GM21360 (cell line): Measurements from ENCODE around the gene BARHL1.
"Not testable (repeated sequence)": the region's sequence is repeated elsewhere in the genome, so short reads cannot be mapped to it uniquely, and the experiment has no call there.

Source experiments
- ATAC-seq: cut with Tn5 transposase; IDR thresholded peaks from one replicate; pipeline ENCODE4 v1.9.1; 2021; ENCODE audit warnings: mild to moderate bottlenecking, moderate library complexity; ENCODE audit not compliant: unreplicated experiment

The BARHL1 gene

DNA sequence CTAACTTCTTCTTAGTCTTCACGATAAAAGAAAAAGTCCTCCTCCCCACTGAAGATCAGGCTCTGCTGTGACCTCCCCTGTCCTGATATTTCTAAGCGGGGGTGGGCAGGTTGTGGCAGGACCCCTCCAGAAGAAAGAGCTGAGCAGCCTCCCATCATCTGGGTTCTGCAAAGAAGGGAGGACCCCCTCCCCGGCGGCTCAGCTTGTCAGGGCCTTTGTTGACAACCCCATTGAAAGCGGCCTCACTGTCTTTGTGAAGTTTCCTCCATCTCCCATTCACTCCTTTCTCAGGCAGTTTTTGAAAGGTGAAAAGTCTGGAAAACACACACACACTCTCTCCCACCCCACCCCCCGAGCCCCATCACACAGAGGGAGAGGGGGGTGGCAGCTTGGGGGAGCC, 26.2 kb upstream of the BARHL1 start:
- ATAC-seq: no peak

DNA sequence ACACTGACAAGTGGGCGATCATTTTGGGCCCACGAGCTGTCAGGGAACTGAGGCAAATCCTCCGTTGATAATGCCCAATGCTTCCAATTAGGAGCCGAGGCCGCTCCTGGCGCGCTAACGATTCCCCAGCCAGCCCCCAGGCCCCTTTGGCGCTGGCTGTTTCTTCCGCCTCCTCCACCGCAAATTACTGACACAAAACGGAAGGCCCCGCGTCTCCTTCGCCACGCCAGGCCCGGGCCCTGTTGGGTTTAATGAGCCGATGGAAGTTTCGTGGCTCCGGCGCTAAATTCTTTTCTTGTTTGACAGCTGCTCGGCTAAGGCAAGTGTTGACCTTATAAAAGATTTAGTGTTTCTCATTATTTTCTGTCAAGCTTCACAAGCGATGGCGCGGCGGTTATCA, 25.7 kb upstream of the BARHL1 start:
- no peak for ATAC-seq

DNA sequence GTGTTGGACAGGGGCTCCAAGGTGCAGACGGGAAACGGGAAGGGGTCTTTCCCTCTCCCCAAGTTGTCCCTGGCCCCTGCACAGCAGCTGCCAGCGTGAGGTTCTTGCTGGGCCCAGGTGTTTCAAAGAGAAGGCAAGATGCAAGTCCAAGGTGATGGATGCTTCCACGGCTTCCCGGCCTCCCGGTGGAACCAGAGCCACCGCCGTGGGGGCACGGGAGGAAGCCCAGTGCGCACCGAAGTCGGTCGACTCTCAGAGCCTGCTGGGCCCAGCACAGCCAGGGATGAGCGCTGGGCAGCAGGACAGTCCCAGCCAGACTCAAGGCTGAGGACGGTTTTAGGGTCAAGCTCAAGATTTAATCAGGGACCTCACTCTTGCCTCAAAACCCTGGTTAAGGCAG, 25.2 kb upstream of the BARHL1 start:
- no peak for ATAC-seq

DNA sequence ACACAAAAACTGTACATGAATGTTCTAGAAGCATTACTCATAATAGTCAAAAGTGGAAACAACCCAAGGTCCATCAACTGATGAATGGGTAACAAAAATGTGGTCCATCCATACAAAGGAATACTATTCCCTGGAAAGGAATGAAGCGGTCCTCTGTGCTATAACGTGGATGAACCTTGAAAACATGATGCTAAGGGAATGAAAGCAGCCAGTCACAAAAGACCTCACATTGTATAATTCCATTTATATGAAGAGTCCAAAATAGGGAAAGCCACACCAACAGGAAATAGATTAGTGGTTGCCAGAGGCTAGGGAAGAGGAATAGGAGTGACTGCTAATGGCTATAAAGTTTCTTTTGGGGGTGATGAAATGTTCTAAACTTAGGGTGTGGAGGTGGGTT, 22.7 kb upstream of the BARHL1 start:
- ATAC-seq: no peak

DNA sequence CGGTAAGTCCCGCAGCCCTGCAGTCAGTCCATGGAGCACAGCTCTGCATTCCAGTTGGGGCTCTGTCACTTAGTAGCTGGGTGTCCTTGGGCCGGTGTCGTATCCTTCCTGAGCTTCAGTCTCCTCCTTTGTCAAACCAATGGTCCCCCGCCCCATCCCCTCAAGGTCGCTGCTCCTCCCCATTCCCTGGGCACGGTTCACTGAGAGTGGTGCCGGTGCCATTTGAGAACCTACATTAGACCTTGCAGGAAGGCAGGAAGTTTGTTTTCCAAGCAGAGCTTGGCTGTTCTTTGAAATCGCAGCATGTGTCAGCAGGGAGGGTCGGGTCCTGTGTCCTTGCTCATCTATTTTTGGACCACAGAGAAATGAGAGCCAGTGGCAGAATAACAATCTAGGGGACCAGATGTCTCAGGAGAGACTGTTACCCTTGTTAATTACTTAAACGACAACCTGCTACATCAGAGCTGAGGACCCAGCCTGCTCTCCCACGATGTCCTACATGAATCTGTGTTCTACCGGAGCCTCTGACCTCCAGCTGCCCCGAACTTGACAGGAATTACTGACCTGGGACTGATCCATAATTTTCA, 21.7 kb upstream of the BARHL1 start:
- no peak for ATAC-seq

DNA sequence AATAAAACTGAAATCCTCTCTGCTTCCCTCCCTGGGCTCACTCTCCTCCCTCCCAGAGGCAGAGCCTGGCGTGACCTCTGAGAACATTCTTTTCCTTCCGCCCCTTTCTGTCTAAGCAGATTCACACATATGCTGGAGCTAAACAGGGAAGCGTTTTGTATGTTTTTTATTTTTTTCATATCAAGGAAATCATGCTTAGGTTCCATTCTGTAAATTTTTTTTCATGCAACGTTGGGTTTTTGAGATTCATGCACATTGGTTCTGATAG, 20.2 kb upstream of the BARHL1 start:
- no peak for ATAC-seq

DNA sequence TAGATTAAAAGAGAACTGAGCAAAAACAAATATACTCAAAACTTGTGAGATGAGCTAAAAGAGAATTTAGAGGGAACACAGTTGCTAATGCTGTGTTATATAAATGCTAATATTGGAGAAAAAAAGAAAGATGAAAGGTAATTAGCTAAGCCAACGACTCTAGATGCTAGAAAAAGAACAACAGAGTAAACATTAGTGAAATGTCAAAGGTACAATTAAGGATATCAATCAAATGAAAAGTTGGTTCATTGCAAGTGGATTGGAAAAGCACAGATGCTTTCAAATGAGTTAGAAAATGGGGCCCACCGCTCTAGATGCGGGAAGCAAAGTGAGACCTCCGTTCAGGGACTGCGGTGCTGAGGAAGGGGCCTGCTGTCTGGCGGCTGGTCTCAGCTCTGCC, 17.9 kb upstream of the BARHL1 start:
- ATAC-seq: no peak

DNA sequence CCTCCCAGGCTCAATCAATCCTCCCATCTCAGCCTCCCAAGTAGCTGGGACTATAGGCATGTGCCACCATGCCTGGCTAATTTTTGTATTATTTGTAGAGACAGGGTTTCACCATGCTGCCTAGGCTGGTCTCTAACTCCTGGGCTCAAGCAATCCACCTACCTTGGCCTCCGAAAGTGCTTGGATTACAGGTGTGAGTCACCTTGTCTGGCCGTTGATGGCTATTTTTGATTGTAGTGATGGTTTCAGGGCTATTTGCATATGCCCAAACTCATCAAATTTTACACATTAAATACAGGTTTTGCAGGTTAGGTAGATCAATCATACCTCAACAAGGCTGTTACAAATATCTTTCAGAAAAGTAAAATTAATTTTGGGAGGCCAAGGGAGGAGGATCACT, 13.6 kb upstream of the BARHL1 start:
- ATAC-seq: not testable (repeated sequence)

DNA sequence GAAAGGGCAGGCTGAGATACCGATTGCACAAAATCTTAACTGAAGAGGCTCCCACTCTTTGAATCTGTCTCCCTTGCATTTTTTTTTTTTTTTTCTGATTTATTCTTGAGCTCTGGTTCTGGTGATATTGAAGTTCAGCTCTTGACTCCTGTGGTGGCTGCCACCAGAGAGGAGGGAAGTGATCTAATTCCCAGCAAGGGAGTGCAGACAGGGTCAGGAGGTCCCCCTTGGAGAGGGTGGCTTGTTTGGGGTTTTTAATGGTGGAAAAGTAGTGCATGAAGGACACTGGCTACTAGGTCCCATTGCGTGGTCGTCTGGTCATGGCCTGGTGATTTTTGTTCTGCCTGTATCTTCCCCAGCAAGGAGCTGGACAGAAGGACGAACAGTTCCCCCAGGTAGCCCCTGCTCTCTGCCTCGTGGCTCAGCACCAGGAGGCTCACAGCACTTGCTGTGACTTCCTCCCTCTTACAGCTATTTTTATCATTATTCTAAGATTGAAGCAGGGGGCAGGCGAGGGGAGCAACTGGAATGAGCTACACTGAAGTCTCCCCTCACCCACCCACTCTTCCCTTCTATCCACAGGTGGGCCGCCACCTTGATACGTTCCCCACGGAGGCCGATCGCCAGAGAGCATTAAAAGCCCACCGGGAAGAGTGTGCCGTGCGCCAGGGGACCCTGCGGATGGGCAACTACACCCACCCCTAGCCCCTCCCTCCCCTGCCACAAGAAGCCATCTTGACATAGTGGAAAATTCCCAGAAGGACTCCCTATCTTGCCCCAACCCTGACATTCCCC, 10.4 kb upstream of the BARHL1 start:
- ATAC-seq: no peak

DNA sequence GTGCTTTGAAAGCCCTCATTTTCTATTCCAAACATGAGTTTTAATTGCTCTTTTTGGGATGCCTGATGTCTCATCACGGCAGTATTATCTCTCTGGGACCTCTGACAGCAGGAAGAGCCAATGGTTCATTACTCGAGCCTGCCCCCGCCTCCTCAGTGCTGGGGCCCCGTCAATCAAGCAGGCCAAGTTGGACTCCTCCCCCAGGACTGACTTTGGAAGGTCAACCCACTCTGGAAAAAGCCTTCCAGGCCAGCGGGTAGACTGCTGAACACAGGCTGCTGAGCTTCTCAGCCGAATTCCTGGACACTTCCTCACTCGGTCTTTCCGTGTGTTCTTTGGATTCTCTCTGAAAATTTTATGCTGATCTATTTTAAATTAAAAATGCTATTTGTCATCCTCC, 9.5 kb upstream of the BARHL1 start:
- ATAC-seq: no peak

DNA sequence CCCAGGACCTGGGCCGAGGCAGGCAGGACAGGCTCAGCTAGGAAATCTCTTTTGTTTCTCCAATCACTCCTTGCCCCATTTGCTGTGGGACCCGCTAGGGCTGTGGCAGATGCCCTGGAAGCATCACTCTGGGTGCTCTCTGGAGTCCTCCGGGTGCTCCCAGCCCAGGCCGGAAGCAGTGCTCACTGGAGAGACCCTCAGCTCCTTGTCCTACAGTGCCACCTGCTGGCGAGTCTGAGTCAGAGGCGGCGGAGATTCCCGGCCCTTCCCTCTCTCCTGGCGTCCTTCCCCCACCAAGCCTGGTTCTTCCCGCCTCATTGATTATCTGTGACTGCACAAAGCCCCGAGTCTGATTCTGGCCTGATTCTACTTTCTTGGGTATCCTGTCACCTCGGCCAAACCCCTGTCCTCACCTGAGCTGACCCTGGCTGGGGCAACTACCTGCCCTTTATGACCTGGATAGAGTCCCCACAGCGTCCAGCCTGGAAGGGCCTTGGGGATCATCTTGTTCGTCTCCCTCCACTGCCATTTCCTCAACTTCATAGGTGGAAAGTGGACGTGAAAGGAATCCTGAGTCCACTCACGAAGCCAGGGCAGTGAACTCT, 7.3 kb upstream of the BARHL1 start:
- no peak for ATAC-seq

DNA sequence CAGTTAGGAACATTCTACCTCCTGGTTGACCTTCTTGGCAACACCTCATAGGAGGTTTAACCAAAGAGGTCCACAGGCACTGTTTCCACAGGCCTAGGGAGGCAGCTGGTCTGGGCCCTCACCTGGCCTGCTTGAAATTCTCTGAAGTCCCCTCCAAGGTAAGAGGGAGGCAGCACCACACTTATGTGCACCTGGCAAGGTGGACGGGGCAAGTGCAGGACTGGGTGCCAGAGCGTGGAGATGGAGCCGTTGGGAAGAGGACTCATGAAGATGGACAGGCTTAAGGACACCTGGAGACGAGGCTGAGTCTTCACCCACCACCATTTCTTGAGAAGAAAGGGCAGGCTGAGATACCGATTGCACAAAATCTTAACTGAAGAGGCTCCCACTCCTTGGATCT, 6.6 kb upstream of the BARHL1 start:
- ATAC-seq: no peak

DNA sequence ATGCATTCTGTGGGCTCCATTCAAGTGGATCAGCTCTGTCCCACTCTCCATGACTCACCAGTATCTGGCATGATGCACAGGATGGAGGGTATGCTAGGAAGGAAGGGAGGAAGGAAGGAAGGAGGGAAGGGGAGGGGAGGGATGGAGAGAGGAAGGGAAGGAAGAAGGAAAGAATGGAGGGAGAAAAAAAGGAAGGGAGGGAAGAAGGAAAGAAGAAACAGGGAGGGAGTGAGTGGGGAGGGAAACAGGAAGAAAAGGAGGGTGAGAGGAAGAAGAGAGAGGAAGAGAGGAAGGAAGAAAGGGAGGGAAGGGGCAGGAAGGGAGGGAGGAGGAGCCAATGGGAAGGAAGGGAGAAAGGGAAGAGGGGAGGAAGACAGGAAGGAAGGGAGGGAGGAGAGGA, 5.3 kb upstream of the BARHL1 start:
- ATAC-seq: no peak

DNA sequence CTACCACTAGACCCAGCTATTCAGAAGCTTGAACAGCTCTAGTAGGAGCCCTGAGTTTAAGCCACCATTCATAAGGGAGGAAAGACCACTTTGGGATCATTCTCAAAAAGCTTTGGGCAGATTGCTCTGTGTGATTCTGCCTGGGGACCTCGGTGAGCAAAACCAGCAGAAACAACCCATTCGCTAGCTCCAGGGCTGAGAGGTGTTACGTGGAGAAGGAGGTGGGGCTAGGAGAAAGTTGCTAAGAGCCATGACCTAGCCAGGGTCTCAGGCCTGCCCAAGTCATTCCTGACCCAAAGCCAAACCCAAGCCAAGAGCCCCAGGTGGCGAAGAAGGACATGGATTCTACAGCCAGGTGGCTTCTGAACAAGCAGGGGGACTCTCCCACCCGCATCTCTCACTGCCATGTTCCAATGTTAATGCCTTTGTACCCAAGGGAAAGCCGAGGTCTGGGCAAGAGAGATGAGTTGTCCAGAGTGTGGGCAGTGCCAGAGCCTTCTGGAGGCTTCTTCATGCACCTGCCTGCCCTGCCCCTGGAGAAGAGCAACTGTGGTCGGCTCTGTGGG, 4.0 kb upstream of the BARHL1 start:
- no peak for ATAC-seq

DNA sequence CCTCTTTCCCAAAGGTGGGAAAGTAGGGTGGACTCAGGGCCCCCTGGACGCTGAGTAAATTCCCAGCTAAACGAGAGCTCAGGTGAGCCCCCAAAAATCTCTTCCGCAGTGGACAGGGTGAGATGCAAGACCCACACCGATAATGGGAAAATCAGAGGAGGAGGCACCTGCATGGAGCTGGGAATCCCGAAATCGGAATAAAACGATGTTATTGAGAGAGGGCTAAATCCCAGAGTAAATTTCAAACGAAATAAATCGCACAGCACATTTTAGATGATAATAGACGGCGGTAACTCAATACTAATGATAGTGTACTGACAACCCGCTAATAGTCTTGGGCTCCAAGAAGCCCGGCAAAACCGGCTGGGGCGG, 3.0 kb upstream of the BARHL1 start:
- no peak for ATAC-seq

DNA sequence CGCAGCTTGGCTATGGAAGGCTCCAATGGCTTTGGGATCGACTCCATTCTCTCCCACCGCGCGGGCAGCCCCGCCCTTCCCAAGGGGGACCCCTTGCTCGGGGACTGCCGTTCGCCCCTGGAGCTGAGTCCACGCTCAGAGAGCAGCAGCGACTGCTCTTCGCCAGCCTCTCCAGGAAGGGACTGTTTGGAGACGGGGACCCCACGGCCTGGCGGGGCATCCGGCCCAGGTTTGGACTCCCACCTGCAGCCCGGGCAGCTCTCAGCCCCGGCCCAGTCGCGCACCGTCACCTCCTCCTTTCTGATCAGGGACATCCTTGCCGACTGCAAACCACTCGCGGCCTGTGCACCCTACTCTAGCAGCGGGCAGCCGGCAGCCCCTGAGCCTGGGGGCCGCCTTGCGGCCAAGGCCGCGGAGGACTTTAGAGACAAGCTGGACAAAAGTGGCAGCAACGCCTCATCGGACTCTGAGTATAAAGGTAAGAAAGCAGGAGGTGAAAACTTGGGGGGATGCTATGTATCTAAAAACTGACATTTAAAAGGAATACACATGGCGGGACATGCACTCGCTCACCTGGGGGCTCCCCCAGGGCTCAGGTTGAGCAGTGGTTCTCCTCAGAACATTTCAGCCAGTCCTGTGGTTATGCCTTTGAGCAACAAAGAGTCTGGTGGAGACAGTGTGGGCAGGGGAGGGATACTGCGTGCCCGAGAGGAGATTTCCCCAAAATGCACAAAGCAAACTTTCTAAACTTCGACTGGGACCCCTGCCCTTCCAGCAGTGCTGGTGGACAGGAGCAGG, 579 bp downstream of the BARHL1 start:
- no peak for ATAC-seq

DNA sequence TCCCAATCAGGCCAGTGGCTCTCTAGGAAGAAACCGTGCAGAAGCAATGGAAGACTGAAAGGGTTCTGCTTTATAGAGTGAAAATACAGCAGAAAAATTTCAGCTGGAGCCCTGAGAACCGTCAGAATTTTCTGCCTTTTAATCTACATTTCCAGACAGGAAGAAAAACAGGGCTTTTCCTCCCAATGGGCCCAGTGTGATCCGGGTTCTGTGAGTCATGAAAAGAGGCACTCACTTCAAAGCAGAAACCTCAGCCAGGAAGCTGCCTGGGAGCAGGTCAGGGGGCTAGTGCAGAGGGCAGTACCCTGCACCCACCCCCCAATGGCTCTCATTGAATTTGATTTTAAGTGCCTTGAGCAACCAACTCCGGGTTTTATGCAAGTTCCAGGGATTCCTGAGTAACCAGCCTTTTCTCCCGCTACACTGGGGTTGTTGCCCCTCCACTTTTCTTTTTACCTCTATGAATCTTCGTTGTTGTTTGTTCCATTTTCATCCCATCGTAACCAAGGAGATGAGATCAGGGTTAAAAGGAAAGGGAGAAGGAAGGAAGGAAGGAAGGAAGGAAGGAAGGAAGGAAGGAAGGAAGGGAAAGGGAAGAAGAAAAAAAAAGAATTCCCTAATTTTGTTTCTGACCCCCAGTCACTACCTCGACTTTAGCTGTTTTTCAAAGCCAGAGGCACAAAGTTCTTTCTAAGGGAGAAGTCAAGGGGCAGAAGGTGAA, 1.3 kb downstream of the BARHL1 start:
- ATAC-seq: no peak

DNA sequence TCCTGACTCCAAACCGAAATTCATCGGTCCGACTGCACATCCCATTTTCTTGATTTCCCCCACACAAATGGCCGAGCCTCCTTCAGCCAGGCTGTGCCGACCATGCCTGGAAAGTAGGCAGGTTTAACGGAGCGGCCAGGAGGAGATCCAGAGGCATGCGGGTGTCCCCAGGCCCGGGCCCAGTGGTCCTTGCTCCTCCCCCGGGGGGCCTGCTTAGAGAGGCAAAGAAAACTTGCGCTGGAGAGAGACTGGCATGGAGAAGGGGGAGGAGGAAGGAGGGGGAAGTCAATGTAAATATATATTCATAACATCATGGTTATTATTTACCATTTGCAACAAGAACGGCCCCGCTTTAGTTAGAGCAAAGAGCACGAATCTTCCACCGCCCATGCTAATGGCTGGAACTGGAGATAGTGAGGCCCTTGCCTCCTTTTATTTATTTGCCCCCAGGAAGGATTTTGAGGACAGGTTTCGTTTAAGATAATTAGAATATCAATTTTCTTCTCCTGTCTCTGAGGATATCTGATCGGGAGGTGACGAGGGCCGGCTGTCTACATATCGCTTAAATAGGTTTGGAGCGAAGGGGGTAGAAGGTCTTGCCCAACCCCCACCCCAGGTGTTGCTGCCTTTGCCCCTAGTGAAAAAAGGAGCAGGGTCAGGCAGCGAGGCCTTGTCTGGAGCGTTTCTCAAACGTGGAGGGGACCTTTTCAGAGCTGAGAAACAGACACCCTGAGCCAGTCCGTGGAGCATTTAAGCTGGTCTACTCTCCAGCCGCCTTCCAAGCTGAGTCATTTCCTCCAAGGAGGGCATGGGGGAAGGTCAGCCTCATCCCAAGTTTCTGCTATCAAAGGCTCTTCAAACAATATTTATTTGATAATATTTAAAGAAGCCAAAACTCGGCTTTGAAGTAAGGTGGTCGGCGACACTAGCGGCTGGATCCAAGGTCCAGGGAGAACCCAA, 2.5 kb downstream of the BARHL1 start:
- no peak for ATAC-seq

DNA sequence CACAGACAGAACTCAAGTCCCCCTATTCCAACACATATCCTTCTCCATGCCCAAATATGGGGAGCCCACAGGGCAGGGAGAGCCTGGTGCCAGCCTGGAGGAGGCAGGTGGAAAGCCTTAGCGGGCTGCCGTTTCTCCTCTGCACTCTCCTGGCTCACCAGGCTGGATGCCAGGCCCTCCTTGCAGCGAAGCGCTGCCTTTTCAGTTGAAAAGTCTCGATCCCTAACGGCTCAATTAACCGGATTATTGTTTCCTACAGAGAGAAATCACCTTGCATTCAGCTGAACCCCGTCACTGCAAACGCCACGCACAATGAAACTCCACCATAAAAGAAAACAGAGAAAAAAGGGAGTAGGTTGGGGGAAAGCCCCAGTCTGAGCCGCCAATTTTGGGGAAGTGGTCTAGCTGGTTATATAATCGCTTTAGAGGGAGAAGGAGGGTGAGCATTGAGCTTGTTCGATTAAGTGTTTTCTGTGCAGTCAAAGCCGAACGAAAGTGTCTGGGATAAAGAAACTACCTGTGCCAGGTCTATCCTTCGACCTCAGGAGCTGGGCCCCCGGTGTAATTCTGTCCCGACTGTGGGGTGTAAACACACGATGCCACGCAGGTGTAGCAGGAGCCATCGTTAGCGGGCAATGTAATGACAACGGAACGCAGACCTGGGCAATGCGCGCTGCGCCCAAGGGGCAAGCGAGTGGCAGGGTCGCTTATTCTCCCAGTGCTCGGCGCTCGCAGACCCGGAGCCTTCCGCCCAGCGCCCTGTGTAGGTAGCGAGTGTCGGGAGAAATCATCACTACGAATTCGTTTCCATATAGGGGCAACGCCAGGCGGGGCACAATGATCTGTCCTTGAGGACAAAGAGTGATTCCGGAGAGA, 3.8 kb downstream of the BARHL1 start:
- no peak for ATAC-seq
